ENCODE results near the gene TJP3.

- TF ChIP-seq POLR2A (IDR thresholded peaks at IDR 0.05) (no peak), CTCF (IDR thresholded peaks at IDR 0.05) (no peak)
Measured at GRCh38 chr19:3725121-3725520, 16.9 kb downstream of the TJP3 start.
